AG20443 (cell line): Measurements from ENCODE around the gene KDM1B.
A peak's percentile ranks its signal among the peaks of the same experiment; 100 is the strongest.
"Not testable (repeated sequence)": the region's sequence is repeated elsewhere in the genome, so short reads cannot be mapped to it uniquely, and the experiment has no call there.

ENCODE experiments used
- DNase-seq: peaks from one replicate; pipeline ENCODE4 v3.0.0; 2012; ENCODE audit warnings: low spot score, mixed read lengths

KDM1B gene

DNA sequence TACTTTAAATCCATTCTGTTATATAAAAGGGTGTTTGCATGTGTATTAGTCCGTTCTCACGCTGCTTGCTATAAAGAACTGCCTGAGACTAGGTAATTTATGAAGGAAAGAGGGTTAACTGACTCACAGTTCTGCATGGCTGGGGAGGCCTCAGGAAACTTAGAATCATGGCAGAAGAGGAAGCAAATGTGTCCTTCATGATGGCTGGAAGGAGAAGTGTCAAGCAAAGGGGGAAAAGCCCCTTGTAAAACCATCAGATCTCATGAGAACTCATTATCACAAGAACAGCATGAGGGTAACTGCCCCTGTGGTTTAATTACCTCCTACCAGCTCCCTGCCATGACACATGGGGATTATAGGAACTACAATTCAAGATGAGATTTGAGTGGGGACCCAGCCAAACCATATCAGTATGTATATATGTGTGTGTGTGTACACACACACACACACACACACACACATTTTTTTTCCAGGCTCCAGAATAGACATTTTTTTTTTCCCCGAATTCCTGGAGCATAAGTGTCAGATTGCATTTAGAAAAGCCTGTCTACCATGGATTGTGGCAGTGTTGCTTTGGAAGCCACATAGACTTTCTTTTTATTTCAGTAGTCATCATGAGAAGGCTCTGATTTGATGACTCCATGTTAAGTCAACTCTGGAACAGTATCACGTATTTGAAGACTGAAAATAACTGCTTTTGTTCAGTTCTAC lies 31.5 kb downstream of the KDM1B start:
- no peak for DNase-seq

DNA sequence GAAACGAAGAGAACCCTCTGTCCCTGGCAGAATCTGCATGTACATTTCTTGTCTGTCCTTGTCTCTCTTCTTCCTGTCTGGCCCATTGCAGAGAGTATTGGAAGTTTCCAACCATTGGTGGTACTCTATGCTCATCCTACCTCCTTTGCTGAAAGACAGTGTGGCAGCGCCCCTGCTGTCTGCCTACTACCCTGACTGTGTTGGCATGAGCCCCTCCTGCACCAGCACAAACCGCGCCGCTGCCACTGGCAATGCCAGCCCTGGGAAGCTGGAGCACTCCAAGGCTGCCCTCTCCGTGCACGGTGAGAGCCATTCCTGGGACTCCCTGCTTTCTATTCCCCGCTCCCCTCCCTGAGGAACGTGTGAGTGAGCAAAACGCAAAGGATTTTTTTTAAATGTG lies 32.5 kb downstream of the KDM1B start:
- no peak for DNase-seq

- no peak for DNase-seq
Observed at GRCh38 chr6:18189196-18189595, 34.0 kb downstream of the KDM1B start.

DNA sequence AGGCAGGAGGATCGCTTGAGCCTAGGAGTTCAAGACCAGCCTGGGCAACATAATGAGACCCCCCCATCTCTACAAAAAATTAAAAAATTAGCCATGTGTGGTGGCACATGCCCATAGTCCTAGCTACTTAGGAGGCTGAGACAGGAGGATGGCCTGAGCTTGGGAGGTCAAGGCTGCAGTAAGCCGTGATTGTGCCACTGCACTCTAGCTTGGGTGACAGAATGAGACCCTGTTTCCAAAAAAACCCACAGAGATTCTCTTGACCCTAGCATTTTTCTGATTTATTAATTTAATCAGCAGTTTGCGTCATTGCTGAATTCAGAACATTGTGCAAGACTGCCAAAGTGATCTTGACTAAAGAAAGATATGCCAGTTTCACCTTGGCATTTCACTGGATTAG lies 36.8 kb downstream of the KDM1B start:
- no peak for DNase-seq

DNA sequence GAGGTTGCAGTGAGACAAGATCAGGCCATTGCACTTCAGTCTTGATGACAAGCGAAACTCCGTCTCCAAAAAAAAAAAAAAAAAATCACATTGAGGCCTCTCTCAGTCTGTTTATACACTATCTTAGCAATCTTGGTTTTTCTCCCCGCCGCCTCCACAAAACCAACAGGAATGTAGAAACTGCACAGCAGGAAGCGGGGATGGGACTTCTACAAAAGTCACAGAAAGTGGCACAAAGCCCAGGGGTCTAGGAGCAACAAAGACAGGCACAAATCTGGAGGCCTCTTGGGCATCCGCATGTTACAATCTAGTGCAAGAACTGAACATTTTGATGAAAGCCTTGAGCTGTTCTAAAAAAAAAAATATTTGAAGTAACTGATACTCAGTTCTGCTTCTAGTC lies 48.6 kb downstream of the KDM1B start:
- DNase-seq, result no peak

DNA sequence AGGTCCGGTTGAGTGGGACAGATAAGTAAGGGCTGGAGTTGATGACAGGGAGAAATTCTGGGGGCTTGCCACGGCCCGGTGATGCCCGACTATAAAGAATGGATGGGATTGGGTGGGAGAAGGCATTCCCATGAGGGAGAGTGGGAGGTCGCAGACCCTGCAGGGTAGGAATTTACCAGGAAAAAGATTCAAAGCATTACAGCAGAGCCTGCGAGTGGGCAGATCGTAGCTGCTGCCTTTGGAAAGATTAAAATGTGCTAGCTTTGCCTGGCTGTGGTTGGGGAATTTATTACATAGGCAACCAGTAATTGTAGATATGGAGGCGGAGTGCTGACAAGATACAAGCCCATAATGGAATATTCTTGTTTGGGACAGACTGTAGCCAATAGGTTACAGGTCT lies 49.5 kb downstream of the KDM1B start:
- DNase-seq, result no peak

GRCh38 chr6:18206591-18206990 lies 51.4 kb downstream of the KDM1B start:
- no peak for DNase-seq

DNA sequence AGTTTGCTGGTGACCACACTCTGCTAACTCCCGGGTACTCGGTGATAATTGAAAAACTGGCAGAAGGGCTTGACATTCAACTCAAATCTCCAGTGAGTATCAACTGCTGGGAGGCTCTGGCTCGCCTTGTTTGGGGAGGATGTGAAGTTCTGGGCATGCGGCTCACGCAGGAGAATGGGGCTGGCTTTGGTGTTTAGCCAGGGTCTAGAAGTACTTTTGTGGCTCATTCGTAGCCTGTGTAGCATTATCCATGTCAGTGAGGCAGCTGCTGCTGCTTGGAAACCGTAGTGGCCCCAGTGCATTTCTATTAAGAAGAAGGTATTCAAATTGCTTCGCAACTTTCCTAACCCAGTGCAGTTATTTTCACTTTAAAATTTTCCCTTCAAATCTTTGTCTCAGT lies 52.2 kb downstream of the KDM1B start:
- no peak for DNase-seq

GRCh38 chr6:18207949-18208348 lies 52.7 kb downstream of the KDM1B start:
- DNase-seq, result no peak

DNA sequence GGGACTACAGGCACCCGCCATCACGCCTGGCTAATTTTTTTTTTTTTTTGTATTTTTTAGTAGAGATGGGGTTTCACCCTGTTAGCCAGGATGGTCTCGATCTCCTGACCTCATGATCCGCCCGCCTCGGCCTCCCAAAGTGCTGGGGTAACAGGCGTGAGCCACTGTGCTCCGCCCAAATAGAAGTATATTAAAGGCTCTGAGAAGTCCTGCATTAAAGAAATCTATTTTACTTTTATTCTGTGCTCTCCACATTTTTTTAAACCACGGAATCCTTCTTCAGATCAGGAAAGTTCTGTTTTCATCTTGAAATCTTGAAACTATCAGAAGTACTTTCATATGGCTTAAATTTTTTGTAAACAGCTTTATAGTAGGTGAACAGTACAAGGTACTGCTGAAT lies 53.6 kb downstream of the KDM1B start:
- DNase-seq, result not testable (repeated sequence)

GRCh38 chr6:18209539-18210197 lies 54.4 kb downstream of the KDM1B start:
- DNase-seq, result no peak

GRCh38 chr6:18210707-18211106 lies 55.5 kb downstream of the KDM1B start:
- DNase-seq, result no peak

- no peak for DNase-seq
Observed at GRCh38 chr6:18211338-18211737, 56.1 kb downstream of the KDM1B start.

- no peak for DNase-seq
Observed at GRCh38 chr6:18212231-18212630, 57.0 kb downstream of the KDM1B start.

DNA sequence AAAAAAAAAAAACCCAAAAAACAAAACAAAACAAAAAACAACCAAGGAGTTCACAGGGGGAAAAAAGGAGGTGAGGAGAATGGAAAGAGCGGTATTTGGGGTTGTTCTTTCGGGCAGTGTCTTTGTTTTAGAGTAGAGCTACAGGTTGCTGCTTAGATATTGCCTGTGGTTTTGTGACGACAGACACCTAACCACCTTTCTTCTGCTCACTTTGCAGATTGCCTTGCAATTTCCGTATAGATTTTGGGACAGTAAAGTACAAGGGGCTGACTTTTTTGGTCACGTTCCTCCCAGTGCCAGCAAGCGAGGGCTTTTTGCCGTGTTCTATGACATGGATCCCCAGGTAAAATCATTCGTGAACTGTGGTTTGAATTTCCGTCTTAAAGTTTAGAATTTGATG lies 58.2 kb downstream of the KDM1B start:
- no peak for DNase-seq

DNA sequence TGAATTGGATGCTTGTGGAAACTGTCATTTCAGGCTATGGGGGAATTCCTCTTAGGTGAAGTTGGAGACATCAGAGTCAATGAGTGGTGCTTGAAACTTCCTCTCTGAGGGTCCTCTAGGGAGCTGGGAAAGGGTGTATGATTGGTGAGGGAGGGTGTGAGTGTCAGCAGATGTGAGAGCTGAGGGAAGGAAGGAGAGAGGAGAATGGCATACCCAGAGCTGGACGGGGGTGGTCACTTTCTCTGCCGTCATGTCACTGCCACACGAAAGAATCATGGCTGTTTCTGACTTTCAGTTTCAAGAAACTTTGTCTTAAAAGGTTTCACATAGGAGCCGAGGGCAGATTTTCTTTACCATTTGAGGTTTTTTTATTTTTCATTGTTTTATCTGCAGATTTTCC lies 58.8 kb downstream of the KDM1B start:
- no peak for DNase-seq

- DNase-seq, result no peak
Observed at GRCh38 chr6:18215436-18215835, 60.2 kb downstream of the KDM1B start.

- peak; percentile 17 for DNase-seq
Observed at GRCh38 chr6:18216411-18216810, 61.2 kb downstream of the KDM1B start.

GRCh38 chr6:18218233-18218632 lies 63.0 kb downstream of the KDM1B start:
- DNase-seq, result no peak

- no peak for DNase-seq
Observed at GRCh38 chr6:18219591-18219990, 64.4 kb downstream of the KDM1B start.

DNA sequence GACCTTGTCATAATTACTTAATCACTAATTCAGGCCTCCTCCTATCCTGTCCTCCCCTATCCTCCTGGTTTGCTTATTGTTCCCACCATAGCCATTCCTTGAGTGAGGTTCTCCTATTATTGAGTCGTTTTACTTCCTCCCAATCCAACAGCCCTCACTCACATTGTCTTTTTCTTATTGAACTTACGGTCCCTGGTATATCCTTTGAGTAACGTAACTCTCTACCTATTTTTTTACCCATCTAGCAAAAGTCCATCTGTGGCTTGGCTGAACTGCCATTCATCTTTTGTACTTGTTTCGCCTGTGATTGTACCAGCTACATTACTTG lies 66.0 kb downstream of the KDM1B start:
- no peak for DNase-seq

- peak; percentile 48 for DNase-seq
Observed at GRCh38 chr6:18226451-18227105, 71.4 kb downstream of the KDM1B start.

GRCh38 chr6:18227166-18227565 lies 71.9 kb downstream of the KDM1B start:
- not testable (repeated sequence) for DNase-seq

DNA sequence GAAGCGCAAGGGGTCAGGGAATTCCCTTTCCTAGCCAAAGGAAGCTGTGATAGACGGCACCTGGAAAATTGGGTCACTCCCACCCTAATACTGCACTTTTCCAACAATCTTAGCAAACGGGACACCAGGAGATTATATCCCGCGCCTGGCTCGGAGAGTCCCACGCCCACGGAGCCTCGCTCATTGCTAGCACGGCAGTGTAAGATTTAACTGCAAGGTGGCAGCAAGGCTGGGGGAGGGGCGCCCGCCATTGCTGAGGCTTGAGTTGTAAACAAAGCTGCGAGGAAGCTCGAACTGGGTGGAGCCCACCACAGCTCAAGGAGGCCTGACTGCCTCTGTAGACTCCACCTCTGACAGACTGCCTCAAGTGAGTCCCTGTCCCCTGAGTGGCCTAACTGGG lies 73.4 kb downstream of the KDM1B start:
- DNase-seq, result not testable (repeated sequence)
